GM20000 (cell line): ENCODE measurements around the gene MYO9A.
"Not testable (repeated sequence)": the region's sequence is repeated elsewhere in the genome, so short reads cannot be mapped to it uniquely, and the experiment has no call there.

Experiments used
- DNase-seq: peaks from one replicate; pipeline ENCODE4 v3.0.0; 2012; ENCODE audit warnings: low spot score
- TF ChIP-seq, protein P1 (sequence below): IDR thresholded peaks from 2 replicates; pipeline ENCODE4 v1.5.1; 2012; ENCODE audit warnings: mild to moderate bottlenecking, control low read depth; ENCODE audit errors: extremely low read depth, missing control alignments

Gene MYO9A

DNA sequence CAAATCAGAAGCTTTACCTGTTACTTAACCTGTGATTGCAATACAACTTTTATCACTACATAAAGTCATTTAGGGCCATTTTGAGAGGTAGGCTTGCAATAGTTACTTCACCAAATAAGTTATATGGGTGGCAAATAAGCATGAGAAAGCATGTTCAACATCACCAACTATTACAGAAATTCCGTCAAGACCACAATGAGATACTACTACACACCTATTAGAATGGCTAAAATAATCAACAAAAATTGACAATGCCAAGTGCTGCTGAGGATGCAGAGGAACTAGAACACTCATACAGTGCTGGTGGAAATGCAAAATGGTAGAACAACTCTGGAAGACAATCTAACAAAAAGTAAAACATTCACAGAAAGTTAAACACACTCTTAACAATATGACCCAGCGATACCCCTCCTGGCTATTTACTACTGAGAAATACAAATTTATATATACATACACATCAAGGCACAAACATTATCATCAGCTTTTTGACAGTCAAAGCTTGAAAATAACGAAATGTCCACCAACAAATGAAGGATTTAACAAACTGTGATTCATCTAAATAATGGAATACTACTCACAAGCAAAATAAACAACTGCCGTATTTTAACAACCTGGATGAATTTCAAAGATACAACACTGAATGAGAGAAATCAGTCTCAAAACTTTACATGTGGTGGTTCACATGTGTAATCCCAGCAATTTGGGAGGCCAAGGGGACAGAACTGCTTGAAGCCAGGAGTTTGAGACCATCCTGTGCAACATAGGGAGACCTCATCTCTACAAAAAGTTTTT lies 82.9 kb downstream of the MYO9A start:
- TF ChIP-seq, protein P1, sequence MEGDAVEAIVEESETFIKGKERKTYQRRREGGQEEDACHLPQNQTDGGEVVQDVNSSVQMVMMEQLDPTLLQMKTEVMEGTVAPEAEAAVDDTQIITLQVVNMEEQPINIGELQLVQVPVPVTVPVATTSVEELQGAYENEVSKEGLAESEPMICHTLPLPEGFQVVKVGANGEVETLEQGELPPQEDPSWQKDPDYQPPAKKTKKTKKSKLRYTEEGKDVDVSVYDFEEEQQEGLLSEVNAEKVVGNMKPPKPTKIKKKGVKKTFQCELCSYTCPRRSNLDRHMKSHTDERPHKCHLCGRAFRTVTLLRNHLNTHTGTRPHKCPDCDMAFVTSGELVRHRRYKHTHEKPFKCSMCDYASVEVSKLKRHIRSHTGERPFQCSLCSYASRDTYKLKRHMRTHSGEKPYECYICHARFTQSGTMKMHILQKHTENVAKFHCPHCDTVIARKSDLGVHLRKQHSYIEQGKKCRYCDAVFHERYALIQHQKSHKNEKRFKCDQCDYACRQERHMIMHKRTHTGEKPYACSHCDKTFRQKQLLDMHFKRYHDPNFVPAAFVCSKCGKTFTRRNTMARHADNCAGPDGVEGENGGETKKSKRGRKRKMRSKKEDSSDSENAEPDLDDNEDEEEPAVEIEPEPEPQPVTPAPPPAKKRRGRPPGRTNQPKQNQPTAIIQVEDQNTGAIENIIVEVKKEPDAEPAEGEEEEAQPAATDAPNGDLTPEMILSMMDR = no peak
- no peak for DNase-seq

DNA sequence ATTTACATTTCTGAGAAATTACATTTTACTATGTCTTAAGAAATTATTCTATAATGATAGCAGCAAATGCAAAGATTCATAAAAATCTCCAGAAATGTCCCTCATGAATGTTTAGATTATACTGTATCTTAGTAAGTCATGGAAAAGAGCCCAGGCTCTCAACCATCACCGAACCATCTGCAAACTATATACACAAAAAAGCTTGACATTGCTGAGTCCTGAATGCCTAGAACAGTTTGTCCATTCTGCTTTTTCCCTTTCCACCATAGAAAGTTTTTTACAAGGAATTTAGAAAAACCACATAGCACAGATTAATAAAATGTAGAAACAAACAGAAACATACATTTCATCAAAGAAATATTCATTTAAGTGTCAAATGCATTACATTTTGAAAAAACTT lies 83.6 kb downstream of the MYO9A start:
- TF ChIP-seq, protein P1 = no peak
- DNase-seq = no peak

DNA sequence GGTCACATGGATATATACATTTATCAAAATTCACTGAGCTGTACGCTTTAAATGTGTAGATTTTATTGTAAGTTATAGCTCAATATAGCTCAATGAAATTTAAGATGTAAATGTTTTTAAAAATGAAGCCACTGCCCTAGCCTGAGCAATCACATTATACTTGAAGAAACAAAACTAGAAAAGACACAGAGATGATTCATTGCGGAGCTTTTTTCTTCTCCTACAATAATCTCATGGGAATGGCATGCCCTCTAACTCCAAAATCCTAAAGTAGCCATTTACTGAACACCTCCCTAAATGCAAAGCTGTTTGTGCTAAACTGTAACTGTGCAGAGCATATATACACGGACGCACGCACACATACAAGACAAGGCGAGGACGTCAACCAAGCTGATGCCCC lies 84.2 kb downstream of the MYO9A start:
- DNase-seq = no peak
- TF ChIP-seq, protein P1 = no peak

DNA sequence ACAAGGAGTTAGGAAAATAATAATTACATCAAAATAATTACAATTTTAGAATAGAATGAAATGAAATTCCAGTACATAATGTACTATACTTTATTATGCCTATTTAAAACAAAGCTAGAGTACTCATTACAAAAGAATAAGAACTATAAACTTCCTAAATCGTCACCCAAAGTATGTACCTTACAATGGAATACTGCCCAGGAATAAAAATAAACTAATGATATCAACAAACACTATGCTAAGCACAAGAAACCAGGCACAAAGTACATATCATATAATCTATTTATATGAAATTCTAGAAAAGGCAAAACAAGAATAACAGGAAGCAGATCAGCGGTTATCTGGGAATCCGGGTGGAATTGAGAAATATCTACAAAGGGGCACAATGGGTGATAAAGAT lies 84.7 kb downstream of the MYO9A start:
- TF ChIP-seq, protein P1 = no peak

DNA sequence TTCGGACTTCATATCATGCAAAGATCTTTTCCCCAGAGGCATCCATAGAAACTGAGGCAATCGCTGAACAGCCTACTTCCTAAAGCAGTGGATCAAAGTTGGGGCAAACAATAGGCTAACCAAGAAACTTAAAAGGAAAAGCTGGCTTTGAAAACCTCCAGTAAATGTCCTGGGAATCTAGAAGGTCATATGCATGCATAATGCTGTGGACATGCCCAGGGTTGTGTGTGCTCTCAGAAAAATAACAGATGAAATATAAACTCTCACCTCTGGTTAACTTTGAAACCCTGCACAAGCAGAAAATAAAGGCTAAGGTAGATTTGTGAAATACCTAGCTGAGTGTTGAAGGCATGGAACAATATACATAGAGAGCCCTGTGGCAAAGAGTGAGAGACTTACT lies 96.3 kb downstream of the MYO9A start:
- TF ChIP-seq, protein P1 = no peak
- DNase-seq = no peak

More for the DNA sequence above, 84.7 kb downstream of the MYO9A start:
- no peak for DNase-seq

DNA sequence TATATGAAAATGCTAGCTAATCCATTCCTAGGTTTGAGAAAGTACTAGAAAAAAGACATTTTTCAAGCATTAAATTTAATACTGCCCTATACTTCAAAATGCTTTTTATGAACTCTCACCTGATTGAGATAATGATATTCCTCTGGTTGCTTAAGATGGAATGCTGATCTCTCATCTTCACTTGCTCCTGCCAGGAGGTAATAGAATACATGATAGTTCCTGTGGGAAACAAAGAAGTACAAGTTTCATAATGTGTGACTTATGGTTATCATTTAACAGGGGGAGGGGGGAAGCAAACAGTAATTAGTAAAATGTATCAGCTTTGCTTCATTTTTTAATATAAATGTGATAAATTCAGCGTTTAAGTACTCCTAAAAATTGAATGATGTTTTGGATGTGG lies 97.2 kb downstream of the MYO9A start:
- TF ChIP-seq, protein P1 = no peak
- DNase-seq = no peak

DNA sequence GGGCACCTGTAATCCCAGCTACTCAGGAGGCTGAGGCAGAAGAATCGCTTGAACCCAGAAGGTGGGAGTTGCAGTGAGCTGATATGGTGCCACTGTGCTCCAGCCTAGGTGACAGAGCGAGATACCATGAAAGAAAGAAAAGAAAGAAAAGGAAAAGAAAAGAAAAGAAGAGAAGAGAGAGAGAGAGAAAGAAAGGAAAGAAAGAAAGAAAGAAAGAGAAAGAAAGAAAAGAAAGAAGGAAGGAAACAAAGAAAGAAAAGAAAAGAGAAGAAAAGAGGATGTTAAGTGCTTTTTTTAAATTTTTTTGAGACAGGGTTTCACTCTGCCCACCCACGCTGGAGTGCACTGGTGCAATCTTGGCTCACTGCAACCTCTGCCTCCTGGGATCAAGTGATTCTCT lies 103.4 kb downstream of the MYO9A start:
- not testable (repeated sequence) for DNase-seq

DNA sequence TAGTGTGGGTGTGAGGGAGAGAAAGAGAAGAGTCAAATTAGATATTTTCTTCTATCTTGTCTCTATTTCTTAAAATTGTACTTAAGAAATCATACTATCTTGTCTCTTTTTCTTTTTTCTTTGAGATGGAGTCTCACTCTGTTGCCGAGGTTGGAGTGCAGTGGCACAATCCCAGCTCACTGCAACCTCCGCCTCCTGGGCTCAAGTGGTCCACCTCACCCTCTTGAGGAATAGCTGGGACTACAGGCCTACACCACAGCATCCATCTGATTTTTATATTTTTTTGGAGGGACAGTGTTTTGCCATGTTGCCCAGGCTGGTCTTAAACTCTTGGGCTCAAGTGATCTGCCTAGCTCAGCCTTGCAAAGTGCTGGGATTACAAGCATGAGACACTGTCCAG lies 104.2 kb downstream of the MYO9A start:
- TF ChIP-seq, protein P1 = no peak
- DNase-seq = no peak
